Keratinocyte (primary cell): ENCODE data around the gene VAV1. TPM values are rescaled to one million over a fixed set of nuclear protein-coding genes. Genes with fewer than 3 reads are reported as not detected.

Experiments
- DNase-seq: peaks from one replicate; pipeline ENCODE4 v3.0.0-alpha.2; 2011; ENCODE audit warnings: low read depth, missing footprints, low spot score
- FAIRE-seq: peaks from 2 replicates; lab custom pipeline; 2011; peaks lifted over from hg19 to GRCh38; lab: Jason Lieb, UNC
- H2AFZ ChIP-seq: 2 replicates; pipeline ENCODE4 v1.6.0; 2012; ENCODE audit warnings: low read length, control low read depth, inconsistent platforms; ENCODE audit not compliant: control insufficient read depth
- H3K27ac ChIP-seq: 2 replicates; pipeline ENCODE4 v1.5.1; 2011; ENCODE audit warnings: low read length; ENCODE audit not compliant: control insufficient read depth, insufficient read depth
- H3K27me3 ChIP-seq: 3 replicates; pipeline ENCODE4 v1.6.0; 2011; ENCODE audit warnings: low read length; ENCODE audit not compliant: control insufficient read depth, insufficient read depth; ENCODE audit errors: extremely low read depth
- H3K36me3 ChIP-seq, 2 experiments: 2 replicates in 1 of 2; 3 replicates in 1 of 2; pipeline ENCODE4 v1.5.1; 2011; ENCODE audit warnings: low read length in 2 of 2, mild to moderate bottlenecking in 1 of 2; ENCODE audit not compliant: control insufficient read depth in 2 of 2, insufficient read depth in 2 of 2; ENCODE audit errors: extremely low read depth in 1 of 2
- H3K4me1 ChIP-seq: 3 replicates; pipeline ENCODE4 v1.5.1; 2011; ENCODE audit warnings: low read length; ENCODE audit not compliant: control insufficient read depth, insufficient read depth; ENCODE audit errors: extremely low read depth
- H3K4me2 ChIP-seq: 3 replicates; pipeline ENCODE4 v1.6.0; 2011; ENCODE audit warnings: low read depth, low read length; ENCODE audit not compliant: control insufficient read depth, insufficient read depth; ENCODE audit errors: extremely low read depth
- H3K4me3 ChIP-seq, 3 experiments: fragments of 200-600 bp in 1 of 3; sonication (generic) in 1 of 3; 2 replicates in 2 of 3; 3 replicates in 1 of 3; pipeline ENCODE4 v1.5.1; 2011 to 2016; ENCODE audit warnings: low read length in 3 of 3, mild to moderate bottlenecking in 3 of 3, control low read depth in 2 of 3, inconsistent platforms in 1 of 3, low read depth in 1 of 3, mixed read lengths in 1 of 3, mixed run types in 1 of 3, moderate library complexity in 1 of 3; ENCODE audit not compliant: control insufficient read depth in 2 of 3, insufficient read depth in 2 of 3; ENCODE audit errors: extremely low read depth in 1 of 3
- H3K79me2 ChIP-seq: 2 replicates; pipeline ENCODE4 v1.6.0; 2012; ENCODE audit warnings: low read length; ENCODE audit not compliant: control insufficient read depth, insufficient read depth
- H3K9ac ChIP-seq: 3 replicates; pipeline ENCODE4 v1.6.0; 2011; ENCODE audit warnings: low read length; ENCODE audit not compliant: control insufficient read depth, insufficient read depth; ENCODE audit errors: extremely low read depth
- H3K9me1 ChIP-seq: 3 replicates; pipeline ENCODE4 v1.6.0; 2011; ENCODE audit warnings: low read length; ENCODE audit not compliant: control insufficient read depth, insufficient read depth; ENCODE audit errors: extremely low read depth
- H3K9me3 ChIP-seq: 2 replicates; pipeline ENCODE4 v1.5.1; 2012; ENCODE audit warnings: low read depth, low read length; ENCODE audit not compliant: control insufficient read depth
- H4K20me1 ChIP-seq: 3 replicates; pipeline ENCODE4 v1.6.0; 2011; ENCODE audit warnings: low read length; ENCODE audit not compliant: control insufficient read depth, insufficient read depth; ENCODE audit errors: extremely low read depth
- CTCF ChIP-seq, 3 experiments: IDR thresholded peaks in 1 of 3; conservative IDR thresholded peaks in 1 of 3; optimal IDR thresholded peaks in 1 of 3; 2 replicates in 2 of 3; 3 replicates in 1 of 3; pipeline versions ENCODE3 to v1.5.1; 2011; ENCODE audit warnings: low read length in 3 of 3, mild to moderate bottlenecking in 3 of 3, moderate library complexity in 2 of 3, control low read depth in 1 of 3, inconsistent platforms in 1 of 3; ENCODE audit not compliant: insufficient read depth in 2 of 3; ENCODE audit errors: extremely low read depth in 1 of 3
- EZH2 ChIP-seq: IDR thresholded peaks from one replicate; pipeline ENCODE4 v1.6.1; 2012; ENCODE audit warnings: inconsistent platforms, mild to moderate bottlenecking, low read length, moderate library complexity
- dilution Hi-C: fragments of 300-500 bp; cut with MboI; formaldehyde crosslinking; loops from one replicate; pipeline ENCODE4 v1.7.0; 2020; ENCODE audit warnings: low sequenced_read_pairs; ENCODE audit not compliant: extremely low pct_ligation_motif_present
- polyA plus RNA-seq, 5 experiments: library from polyadenylated mRNA; depleted of rRNA in 3 of 5; stranded (reverse) in 3 of 5; stranded (forward) in 1 of 5; unstranded in 1 of 5; fragments of >200 nt; gene quantifications; 1 replicate in 1 of 5; 2 replicates in 3 of 5; 3 replicates in 1 of 5; pipeline versions ENCODE4 v1.2.1 to v1.2.3, GENCODE V29; 2011 to 2012; ENCODE audit warnings: missing spikeins in 2 of 5, low read depth in 1 of 5, low replicate concordance in 1 of 5

The VAV1 gene
- polyA plus RNA-seq, 1 donor (not counting 4 experiments of a cell fraction or from before 2014, with no cell fraction given): 0.42 TPM

GRCh38 chr19:6837525-6837924 lies 65.0 kb downstream of the VAV1 start:
- FAIRE-seq (no peak), DNase-seq (no peak)
- Histone ChIP-seq H3K4me2 (no peak overlapping the region), H3K4me3 (no peak overlapping the region), H3K79me2 (no peaks in the 10 kb centered on the region), H3K9ac (no peak overlapping the region), H3K27me3 (no peaks in the 10 kb centered on the region), H3K9me3 (no peaks in the 10 kb centered on the region), H3K4me1 (no peaks in the 10 kb centered on the region), H2AFZ (no peak overlapping the region), H3K9me1 (no peaks in the 10 kb centered on the region), H4K20me1 (no peaks in the 10 kb centered on the region), H3K36me3 (no peaks in the 10 kb centered on the region), H3K27ac (no peak overlapping the region)
- no peak for TF ChIP-seq EZH2
- TF ChIP-seq CTCF (optimal IDR thresholded peaks at IDR 0.05 in 1 of 3, IDR thresholded peaks at IDR 0.05 in 1 of 3, conservative IDR thresholded peaks at IDR 0.05 in 1 of 3; ENCODE audit: extremely low read depth in 1 of 3, insufficient read depth in 2 of 3, low read length in 3 of 3): no peak
- dilution Hi-C loops: no loop called here

- Histone ChIP-seq H3K27me3 (no peaks in the 10 kb centered on the region), H3K9me3 (no peaks in the 10 kb centered on the region), H3K4me3 (no peak overlapping the region), H4K20me1 (no peaks in the 10 kb centered on the region), H3K4me2 (no peak overlapping the region), H3K27ac (no peak overlapping the region), H2AFZ (no peak overlapping the region), H3K9ac (no peak overlapping the region), H3K9me1 (no peaks in the 10 kb centered on the region), H3K36me3 (no peaks in the 10 kb centered on the region), H3K4me1 (no peaks in the 10 kb centered on the region), H3K79me2 (no peaks in the 10 kb centered on the region)
- dilution Hi-C loops: no loop called here
- no peak for FAIRE-seq
- TF ChIP-seq EZH2: no peak
- no peak for TF ChIP-seq CTCF (optimal IDR thresholded peaks at IDR 0.05 in 1 of 3, IDR thresholded peaks at IDR 0.05 in 1 of 3, conservative IDR thresholded peaks at IDR 0.05 in 1 of 3; ENCODE audit: extremely low read depth in 1 of 3, insufficient read depth in 2 of 3, low read length in 3 of 3)
- DNase-seq: no peak
These were observed 65.7 kb downstream of the VAV1 start for GRCh38 chr19:6838062-6838655.
